NOMO-1 treated with DMSO at 0.1 percent for 48 hours (cell line): ENCODE measurements around the gene SESTD1.

Experiments
- DNase-seq: peaks from one replicate; lab custom pipeline; 2025; ENCODE audit not compliant: unreplicated experiment; lab: John Stamatoyannopoulos, UW

SESTD1 gene, protein sequence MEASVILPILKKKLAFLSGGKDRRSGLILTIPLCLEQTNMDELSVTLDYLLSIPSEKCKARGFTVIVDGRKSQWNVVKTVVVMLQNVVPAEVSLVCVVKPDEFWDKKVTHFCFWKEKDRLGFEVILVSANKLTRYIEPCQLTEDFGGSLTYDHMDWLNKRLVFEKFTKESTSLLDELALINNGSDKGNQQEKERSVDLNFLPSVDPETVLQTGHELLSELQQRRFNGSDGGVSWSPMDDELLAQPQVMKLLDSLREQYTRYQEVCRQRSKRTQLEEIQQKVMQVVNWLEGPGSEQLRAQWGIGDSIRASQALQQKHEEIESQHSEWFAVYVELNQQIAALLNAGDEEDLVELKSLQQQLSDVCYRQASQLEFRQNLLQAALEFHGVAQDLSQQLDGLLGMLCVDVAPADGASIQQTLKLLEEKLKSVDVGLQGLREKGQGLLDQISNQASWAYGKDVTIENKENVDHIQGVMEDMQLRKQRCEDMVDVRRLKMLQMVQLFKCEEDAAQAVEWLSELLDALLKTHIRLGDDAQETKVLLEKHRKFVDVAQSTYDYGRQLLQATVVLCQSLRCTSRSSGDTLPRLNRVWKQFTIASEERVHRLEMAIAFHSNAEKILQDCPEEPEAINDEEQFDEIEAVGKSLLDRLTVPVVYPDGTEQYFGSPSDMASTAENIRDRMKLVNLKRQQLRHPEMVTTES

DNA sequence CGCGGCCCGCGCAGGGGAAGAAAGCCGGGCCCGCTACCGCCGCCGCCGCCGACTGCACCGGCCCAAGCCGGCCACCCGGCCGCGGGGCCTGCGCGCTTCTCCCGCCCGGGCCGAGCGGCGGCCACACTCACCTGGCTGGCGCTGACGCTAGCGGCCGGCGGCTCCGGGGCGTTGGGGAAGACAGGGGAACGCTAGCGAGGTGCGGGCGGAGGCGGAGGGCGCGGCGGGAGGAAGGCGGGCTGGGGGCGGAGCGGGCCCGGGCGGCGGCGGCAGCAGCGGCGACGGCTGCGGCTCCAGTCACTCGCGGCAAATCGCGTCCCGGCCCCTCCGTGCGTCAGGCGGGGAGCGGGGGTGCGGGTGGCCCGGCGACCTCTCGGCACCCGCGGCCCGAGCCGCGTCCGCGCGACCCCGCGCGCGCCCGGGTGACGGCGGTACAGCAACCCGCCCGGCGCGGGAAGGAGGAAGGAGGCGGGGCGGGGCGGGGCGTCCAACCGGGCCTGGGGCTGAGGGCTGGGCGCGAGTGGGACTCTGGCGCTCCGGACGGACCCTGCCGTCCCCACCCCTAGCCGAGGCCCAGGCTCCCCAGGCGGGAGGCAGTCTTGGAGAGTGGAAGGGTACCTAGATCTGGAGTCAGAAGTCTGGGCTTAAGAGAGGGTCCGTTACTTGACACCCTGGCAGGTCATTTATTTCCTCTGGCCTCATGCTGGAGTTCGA is at the start of gene SESTD1:
Gene SESTD1 (minus strand): TSS at position 465 of the 714 bp plus-strand sequence. CDS start 72,991 bp downstream, outside the sequence.
- DNase-seq = no peak

DNA sequence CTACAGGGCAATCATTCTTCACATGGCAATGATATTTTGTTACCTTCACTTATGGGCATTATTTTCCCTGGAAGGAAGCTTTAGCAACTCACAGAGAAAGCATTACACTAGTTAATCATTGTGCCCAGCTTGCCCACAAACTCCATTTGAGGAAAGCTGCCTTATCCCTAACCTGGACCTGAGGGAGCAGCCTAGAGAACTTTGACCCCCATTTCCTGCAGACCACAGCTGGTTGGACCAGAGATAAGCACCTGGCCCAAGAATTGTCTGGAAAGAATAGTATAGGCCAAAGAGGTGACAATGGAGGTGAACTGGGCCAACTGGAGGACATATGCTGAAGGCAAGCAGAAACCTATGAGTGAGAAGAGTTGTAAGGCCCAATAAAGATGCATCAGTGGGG is 48.4 kb upstream of the SESTD1 start:
- DNase-seq = no peak

DNA sequence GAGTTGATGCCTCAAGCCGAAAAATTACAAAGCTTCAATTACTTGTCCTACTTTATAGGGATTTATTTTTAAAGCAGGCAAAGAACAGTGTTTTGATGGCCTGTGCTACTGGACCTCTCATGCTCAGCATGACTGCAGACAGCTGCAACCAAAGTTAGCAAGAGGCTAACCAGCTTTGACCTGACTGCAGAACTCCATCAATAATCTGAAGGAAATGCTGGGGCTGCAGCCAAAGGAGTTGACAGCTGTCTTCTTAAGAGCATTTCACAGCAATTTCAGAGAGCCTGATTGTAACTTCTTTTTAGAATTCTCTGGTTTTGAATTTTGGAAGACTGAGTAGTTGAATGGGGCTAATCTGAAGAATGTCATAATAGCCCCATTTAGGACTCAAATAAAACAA is 46.5 kb upstream of the SESTD1 start:
- DNase-seq = no peak

DNA sequence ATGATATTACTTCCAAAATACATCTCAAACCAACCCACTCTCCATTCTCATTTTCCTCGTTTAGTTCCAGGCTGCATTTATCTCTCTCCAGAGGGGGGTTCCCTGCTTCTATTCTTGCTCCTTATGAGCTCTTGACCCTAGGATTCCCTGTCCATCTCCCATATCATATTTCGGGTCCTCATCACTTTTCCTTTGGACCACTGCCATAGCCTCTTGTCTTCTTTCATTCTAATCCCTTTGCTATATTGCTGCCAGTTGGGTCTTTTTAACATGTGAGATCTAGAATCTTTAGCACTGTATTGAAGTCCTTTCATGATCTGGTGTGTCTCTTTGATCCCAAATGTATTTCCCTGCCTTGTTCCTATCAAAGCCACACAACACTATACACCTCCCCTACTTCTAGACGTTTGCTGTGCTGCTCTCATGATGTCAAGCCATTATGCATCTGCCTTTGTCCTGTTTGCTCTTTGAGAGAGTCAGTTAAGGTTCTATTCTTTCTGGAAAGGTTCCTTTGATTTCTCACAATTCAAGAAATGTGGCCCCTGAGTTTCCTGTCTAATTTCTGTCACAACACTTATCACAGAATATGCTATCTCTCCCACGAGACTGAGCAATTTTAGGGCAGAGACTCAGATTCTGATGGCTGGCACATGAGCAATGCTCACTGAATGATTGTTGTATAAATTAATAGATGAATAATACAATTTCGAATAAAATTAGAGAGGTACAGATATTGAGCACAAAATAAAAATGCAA is 43.2 kb upstream of the SESTD1 start:
- DNase-seq = no peak

DNA sequence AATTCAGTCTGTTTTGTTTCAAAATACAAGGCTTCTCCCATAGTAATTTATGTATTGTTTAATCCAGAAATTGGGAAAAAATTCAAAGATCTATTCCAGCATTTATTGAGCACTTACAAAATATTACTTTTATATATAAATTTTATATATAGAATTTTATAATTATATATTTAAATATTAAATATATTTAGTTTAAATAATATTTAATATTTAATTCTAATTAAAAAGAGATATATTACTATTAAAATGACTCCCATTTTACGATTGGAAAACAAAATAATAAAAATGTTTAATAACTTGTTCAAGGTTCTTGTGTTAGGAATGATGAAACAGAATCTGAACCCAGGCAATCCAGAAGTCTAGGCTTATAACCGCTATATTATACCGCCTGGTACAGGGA is 40.5 kb upstream of the SESTD1 start:
- DNase-seq = no peak

DNA sequence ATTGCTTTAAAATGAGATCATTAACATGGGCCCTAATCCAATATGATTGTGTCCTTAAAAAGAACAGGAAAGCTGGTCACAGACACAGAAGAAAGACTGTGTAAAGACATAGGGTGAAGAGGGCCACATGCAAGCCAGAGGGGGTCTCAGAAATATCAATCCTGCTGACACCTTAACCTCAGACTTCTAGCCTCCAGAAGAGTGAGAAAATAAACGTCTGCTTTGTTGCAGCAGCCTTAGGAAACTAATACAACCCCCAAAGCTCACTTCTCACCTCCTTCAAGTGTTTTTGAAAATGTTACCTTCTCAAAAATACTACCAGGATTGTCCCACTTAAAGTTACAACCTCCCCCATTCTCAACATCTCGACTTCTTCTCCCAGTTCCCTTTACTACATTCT is 39.8 kb upstream of the SESTD1 start:
- DNase-seq = no peak

DNA sequence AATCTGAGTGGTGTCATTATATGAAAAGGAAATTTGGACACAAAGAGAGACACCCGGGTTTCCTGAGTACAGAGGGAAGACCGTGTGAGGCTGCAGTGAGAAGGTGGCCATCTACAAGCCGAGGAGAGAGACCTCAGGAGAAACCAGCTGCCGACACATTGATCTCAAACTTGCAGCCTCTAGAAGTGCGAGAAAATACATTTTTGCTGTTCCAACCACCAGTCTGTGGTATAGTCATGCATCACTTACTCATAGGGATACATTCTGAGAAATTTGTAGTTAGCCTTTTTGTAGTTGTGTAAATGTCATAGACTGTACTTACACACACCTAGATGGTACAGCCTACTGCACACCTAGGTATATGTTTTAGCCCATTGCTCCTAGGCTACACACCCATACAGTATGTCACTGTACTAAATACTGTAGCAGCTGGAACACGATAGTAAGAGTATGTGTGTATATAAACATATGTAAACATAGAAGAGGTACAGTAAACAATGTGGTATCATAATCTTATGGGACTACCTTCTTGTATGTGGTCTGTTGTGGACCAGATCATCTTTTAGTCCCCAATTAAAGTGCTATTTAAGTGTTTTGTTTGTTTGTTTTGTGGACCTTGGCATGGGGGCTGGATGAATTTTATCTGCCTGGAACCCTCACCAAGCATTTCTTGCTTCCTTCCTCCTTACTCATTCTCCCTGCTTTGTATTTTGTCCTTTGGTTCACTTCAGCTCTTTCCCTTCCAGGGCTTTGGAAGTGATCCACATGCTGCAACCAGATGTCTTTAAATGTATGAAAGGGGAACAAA is 38.3 kb upstream of the SESTD1 start:
- DNase-seq = no peak

DNA sequence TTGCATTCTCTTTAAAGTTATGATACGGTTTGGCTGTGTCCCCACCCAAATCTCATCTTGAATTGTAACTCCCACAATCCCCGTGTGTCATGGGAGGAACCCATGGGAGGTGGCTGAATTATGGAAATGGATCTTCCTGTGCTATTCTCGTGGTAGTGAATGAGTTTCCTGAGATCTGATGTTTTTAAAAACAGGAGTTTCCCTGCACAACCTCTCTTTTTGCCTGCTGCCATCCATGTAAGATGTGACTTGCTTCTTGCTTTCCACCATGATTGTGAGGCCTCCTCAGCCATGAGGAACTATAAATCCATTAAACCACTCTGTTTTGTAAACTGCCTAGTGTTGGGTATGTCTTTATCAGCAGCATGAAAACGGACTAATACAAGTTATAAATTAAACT is 37.5 kb upstream of the SESTD1 start:
- no peak for DNase-seq

DNA sequence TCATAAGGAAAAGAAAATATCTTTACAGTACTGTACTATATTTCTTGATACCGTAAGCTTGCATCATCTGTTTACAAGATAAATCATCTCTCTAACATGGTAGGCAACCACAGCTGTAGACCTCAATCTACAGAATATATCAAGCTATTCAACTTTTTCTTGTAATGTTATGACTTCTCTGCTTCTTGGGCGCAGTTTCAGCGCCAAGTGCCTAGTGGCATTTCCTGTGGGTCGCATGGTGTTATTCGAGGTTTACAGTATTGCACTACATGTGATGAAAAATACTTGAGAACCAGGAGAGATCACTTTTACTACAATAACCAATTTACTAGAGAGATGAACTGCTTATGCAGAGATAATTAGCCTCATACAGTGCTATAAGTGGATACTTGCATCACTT is 34.0 kb upstream of the SESTD1 start:
- DNase-seq = no peak

DNA sequence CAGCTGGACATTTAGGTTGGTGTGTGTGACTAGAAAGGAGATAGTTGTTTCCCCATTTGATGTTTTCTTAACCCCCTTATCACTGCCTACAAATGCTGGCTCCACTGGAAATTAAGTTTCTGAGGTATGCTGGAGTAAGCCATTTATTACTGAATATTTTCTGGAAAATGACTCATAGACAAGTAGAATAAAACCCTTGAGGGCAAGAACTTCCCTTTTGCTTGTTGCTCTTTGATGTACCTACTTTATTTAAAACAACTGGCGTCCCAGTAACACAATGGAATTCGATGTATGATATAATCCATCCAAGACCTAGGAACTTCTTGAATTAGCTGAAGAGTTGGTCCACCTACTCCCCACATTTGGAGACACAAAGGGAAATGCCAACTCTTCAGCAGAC is 33.3 kb upstream of the SESTD1 start:
- no peak for DNase-seq

DNA sequence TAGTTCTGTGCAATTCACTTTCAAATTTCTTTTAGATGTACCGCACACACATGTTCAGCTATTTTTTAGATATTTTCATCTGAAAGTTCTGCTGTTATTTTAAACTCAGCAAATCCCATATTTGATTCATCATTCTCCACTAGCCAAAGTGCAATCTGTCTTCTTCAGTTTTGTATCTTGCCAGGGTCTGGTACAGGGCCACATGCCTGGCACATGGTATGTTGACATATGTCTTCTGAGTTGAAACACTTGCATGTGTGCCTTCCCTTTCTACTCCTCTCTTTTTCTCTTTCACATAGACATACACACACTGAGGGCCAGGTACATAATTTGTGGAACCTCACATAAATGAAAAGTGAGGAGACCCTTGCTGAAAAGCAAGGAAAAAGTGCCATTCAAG is 25.7 kb upstream of the SESTD1 start:
- DNase-seq = no peak

DNA sequence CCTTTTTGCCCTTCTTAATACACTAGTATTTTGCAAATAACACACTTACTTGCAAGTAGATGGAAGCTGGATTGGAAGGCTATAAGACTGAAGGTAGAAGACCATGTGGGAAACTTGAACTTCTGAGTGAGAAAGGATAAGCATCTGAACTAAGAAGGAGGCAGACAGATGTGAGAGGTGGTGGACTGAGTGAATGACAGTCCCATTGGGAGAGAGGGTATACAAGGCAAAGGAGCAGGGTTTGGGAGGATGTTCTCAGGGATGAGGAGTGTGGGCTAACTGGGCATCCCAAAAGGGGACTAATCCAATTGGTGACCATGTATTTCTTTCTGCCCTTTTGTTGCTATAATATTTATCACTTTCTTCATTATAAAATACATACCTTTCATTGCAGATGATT is 20.4 kb upstream of the SESTD1 start:
- DNase-seq = no peak

DNA sequence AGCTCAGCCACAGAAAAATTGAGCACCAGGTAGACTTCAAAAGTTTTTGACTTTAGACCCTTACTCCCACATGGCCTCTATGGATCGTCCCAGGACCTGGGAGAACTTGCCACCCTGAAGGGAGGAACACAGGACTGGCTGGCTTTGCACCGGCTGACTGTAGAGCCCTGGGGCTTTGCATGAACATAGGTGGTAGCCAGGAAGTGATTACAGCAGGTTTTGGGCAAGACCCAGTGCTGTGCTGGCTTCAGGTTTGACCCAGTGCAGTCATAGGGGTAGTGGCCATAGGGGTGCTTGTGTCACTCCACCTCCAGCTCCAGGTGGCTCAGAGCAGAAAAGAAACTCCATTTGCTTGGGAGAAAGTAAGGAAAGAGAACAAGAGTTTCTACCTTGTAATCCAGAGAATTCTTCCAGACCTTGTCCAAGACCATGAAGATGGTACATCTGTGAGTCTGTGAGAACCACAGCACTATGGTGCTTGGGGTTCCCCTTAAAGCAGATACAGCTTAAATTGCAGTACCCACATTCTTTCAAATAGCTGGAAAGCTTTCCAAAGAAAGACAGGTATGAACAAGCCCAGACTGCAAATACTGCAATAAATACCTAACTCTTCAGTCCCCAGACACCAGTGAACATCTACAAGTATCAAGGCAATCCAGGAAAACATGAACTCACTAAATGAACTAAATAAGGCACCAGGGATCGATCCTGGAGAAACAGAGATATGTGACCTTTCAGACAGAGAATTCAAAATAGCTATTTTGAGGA is 13.0 kb upstream of the SESTD1 start:
- no peak for DNase-seq

DNA sequence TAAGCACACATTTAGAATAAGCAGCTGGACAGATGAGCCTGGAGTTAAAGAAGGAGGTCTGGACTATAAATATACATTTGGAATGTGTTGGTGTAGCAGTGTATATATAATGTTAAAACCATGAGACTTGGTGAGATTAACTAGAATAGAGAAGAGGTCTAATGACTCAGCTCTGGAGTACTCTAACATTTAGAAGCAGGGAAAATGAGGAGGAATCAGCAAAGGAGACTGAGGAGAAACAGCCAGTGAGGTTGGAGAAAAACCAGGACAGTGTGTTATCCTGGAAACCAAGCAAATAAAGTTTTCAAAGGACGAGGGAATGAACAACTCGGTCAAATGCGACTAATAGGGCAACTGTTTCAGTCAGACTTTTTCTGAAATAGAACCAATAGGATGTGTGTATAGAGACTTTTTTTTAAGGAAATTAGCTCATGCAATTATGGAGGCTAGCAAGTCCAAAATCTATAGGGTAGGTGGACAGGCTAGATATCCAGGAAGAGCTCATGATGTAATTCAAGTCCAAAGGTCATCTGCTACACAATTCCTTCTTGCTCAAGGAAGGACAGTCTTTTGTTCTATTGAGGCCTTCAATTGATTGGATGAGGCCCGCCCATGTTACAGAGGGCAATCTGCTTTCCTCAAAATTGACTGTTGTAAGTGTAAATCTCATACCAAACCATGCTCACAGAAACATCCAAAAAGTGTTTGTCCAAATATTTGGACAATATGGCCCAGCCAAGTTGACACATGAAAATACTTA is 10.8 kb upstream of the SESTD1 start:
- DNase-seq = no peak

DNA sequence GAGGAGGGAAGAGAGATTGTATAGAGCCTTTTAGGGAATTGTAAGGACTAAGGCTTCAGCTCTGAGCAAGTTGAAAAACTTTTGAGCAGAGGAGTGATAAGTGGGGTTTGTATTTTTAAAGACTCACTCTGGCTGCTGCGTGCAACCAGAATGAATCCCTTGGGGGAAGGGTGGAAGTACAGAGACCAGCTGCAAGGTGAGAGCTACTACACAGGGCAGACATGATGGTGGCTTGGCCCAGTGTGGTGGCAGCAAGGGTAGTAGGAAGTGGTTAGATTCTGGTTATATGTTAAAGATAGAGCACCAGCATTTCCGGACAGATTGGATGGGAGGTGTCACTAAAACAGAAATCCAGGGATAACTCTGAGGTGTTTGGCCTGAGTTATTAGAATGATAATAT is 10.1 kb upstream of the SESTD1 start:
- DNase-seq = no peak

DNA sequence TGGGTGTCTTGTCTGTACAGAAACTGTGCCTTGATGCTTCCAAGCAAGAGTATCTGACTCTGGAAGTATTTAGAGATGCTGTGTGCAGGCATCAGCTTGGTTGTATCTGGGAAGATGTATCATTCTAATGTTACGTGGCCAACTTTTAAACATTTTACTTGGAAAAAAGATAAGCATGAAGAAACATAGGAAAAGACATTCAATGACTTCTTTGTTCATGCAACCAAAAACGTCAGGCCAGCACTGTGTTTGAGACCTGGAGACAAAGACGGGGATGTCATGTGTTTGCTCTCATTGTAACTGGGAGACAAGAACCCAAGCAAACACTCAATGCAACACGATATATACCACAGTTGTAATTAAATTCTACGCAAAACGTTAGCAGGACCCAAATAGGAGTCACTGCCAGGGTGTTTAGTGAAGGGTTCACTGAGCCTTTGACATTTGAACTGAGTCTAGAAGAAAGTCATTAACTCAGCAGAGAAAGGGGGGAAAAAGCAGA is 8.9 kb upstream of the SESTD1 start:
- no peak for DNase-seq

DNA sequence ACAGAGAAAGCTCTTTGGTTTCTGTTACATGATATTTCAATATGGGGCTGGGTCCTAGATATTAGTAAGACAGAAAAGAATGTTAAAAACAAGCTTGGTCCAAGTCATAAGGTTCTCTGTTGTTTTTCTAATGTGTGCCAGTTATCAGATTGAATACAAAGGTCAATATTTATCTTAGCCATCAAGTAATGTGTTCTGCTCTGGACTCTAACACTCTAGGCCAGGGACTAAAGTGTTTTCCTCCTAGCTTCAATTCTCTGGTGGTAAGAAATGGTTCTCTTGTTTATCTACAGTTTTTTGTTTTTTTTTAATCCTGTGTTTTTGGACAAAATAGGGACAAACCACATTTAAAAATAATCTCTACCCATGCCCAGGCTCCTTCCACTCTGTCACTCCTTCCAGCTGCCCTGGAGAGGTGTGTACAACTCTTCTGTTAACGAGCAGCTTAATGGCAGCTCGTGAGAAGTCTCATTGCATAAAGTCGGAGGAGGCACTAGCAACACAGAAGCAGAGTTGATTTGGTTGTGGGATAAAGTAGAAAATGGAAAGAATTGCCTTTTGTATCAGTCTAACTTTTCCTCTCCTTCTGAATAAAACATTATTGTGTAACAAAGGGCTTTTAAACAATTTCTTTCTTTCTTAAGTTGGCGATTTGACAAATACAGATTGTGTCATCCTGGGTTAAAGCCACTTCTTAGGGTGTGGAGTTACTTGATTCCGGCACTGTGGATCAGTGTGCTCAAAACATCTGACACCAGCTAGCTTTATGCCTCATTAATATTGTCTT is 8.0 kb upstream of the SESTD1 start:
- DNase-seq = no peak

DNA sequence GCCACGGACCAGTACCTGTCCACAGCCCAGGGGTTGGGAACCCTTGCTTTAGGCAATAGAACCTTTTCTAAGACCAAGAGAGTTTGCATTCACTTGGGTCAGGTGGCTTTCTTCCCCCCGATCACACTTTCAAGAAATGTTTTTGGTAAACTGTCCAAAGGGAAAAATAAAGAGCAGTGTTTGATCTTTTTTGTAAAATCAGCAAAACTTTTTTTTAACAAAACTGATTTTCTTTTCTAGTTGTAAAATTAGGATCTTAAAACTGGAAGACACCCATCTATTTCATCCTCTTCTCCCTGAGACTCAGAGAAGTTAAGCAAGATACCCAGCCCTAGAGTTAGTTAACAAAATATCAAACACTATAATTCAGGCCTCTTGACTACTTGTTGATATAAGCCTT is 6.1 kb upstream of the SESTD1 start:
- DNase-seq = no peak
